Measurements from ENCODE around the gene DDC.

Gene DDC

GRCh38 chr7:50427518-50427917 is 137.7 kb downstream of the DDC start:
- Histone ChIP-seq H3K9me3 (ENCODE audit: insufficient read depth, low read length) (no peaks in the 10 kb centered on the region), H3K27me3 (ENCODE audit: low read length) (no peaks in the 10 kb centered on the region), H3F3A (ENCODE audit: insufficient read depth) (no peaks in the 10 kb centered on the region), H3K9ac (ENCODE audit: low read length) (no peak overlapping the region), H3K9me2 (replicated peaks; ENCODE audit: insufficient read depth, low read length) (no peaks in the 10 kb centered on the region), H4K20me1 (ENCODE audit: low read depth, low read length) (no peaks in the 10 kb centered on the region), H3K36me3 (ENCODE audit: low read length) (no peaks in the 10 kb centered on the region), H3K27ac (ENCODE audit: low read depth, low read length) (no peak overlapping the region), H3K79me2 (ENCODE audit: insufficient read depth, low read length) (no peaks in the 10 kb centered on the region), H2AFZ (ENCODE audit: low read depth, low read length, severe bottlenecking) (no peak overlapping the region), H3K4me2 (ENCODE audit: low read depth, low read length, poor library complexity, severe bottlenecking) (no peak overlapping the region), H3K4me3 (ENCODE audit: insufficient read depth, low read length, poor library complexity, severe bottlenecking) (no peak overlapping the region)
- TF ChIP-seq CTCF (IDR thresholded peaks at IDR 0.05; ENCODE audit: insufficient read depth, low read length, poor library complexity, severe bottlenecking), result no peak
- TF ChIP-seq EZH2phosphoT487 (conservative IDR thresholded peaks at IDR 0.05; ENCODE audit: low read length), result no peak

- no peaks in the 10 kb centered on the region for H3K27me3 ChIP-seq (ENCODE audit: low read length)
- H3K79me2 ChIP-seq (ENCODE audit: insufficient read depth, low read length), result no peaks in the 10 kb centered on the region
- no peaks in the 10 kb centered on the region for H3F3A ChIP-seq (ENCODE audit: insufficient read depth)
- H3K4me2 ChIP-seq (ENCODE audit: low read depth, low read length, poor library complexity, severe bottlenecking), result no peak overlapping the region
- H3K27ac ChIP-seq (ENCODE audit: low read depth, low read length), result no peak overlapping the region
- H3K4me3 ChIP-seq (ENCODE audit: insufficient read depth, low read length, poor library complexity, severe bottlenecking), result no peak overlapping the region
- H3K9me2 ChIP-seq (replicated peaks; ENCODE audit: insufficient read depth, low read length), result no peaks in the 10 kb centered on the region
- H3K9me3 ChIP-seq (ENCODE audit: insufficient read depth, low read length), result no peaks in the 10 kb centered on the region
- no peaks in the 10 kb centered on the region for H3K36me3 ChIP-seq (ENCODE audit: low read length)
- no peak for TF ChIP-seq CTCF (IDR thresholded peaks at IDR 0.05; ENCODE audit: insufficient read depth, low read length, poor library complexity, severe bottlenecking)
- H3K9ac ChIP-seq (ENCODE audit: low read length), result no peak overlapping the region
- H2AFZ ChIP-seq (ENCODE audit: low read depth, low read length, severe bottlenecking), result no peak overlapping the region
- H4K20me1 ChIP-seq (ENCODE audit: low read depth, low read length), result no peaks in the 10 kb centered on the region
These were observed 138.7 kb downstream of the DDC start for GRCh38 chr7:50426280-50427045.

GRCh38 chr7:50425318-50425717 is 139.9 kb downstream of the DDC start:
- H3K27me3 ChIP-seq (ENCODE audit: low read length), result no peaks in the 10 kb centered on the region
- H3K4me2 ChIP-seq (ENCODE audit: low read depth, low read length, poor library complexity, severe bottlenecking), result no peak overlapping the region
- H3K79me2 ChIP-seq (ENCODE audit: insufficient read depth, low read length), result no peaks in the 10 kb centered on the region
- no peak overlapping the region for H2AFZ ChIP-seq (ENCODE audit: low read depth, low read length, severe bottlenecking)
- H3K36me3 ChIP-seq (ENCODE audit: low read length), result no peaks in the 10 kb centered on the region
- no peaks in the 10 kb centered on the region for H3F3A ChIP-seq (ENCODE audit: insufficient read depth)
- no peak overlapping the region for H3K4me3 ChIP-seq (ENCODE audit: insufficient read depth, low read length, poor library complexity, severe bottlenecking)
- H3K27ac ChIP-seq (ENCODE audit: low read depth, low read length), result no peak overlapping the region
- H3K9me2 ChIP-seq (replicated peaks; ENCODE audit: insufficient read depth, low read length), result no peaks in the 10 kb centered on the region
- TF ChIP-seq EZH2phosphoT487 (conservative IDR thresholded peaks at IDR 0.05; ENCODE audit: low read length), result no peak
- TF ChIP-seq CTCF (IDR thresholded peaks at IDR 0.05; ENCODE audit: insufficient read depth, low read length, poor library complexity, severe bottlenecking), result no peak
- no peaks in the 10 kb centered on the region for H3K9me3 ChIP-seq (ENCODE audit: insufficient read depth, low read length)
- H3K9ac ChIP-seq (ENCODE audit: low read length), result no peak overlapping the region
- H4K20me1 ChIP-seq (ENCODE audit: low read depth, low read length), result no peaks in the 10 kb centered on the region
